K562 (cell line): ENCODE measurements around the gene NMT1. TPM values are rescaled to one million over a fixed set of nuclear protein-coding genes. Genes with fewer than 3 reads are reported as not detected.

ENCODE experiments used
- CREM ChIP-seq: IDR thresholded peaks from 2 replicates; pipeline ENCODE4 v1.6.1; 2014; ENCODE audit warnings: antibody characterized with exemption, low read depth
- EGR1 ChIP-seq: fragments of 450-650 bp; conservative IDR thresholded peaks from 2 replicates; pipeline ENCODE4 v1.6.1; 2017; ENCODE audit warnings: mild to moderate bottlenecking
- IRF2 ChIP-seq: sonication (generic); formaldehyde crosslinking; IDR thresholded peaks from 2 replicates; pipeline ENCODE4 v1.8.1; 2022; ENCODE audit warnings: mild to moderate bottlenecking, missing genetic modification reagents
- L3MBTL2 ChIP-seq: fragments of 450-650 bp; IDR thresholded peaks from 2 replicates; pipeline ENCODE4 v1.6.1; 2016; ENCODE audit warnings: mild to moderate bottlenecking, moderate library complexity
- MYNN ChIP-seq, 2 experiments: sonication (generic); formaldehyde crosslinking in 1 of 2; IDR thresholded peaks; 2 replicates each; pipeline versions ENCODE4 v1.5.0 to v1.6.1; 2016 to 2020; ENCODE audit warnings: antibody characterized with exemption in 1 of 2, missing genetic modification reagents in 1 of 2
- REST ChIP-seq, 2 experiments: fragments of 450-650 bp; formaldehyde crosslinking in 1 of 2; IDR thresholded peaks; 2 replicates each; pipeline versions ENCODE4 v1.4.0 to v1.6.1; 2014 to 2020; ENCODE audit warnings: mild to moderate bottlenecking in 2 of 2, borderline replicate concordance in 1 of 2, low read depth in 1 of 2
- SMAD4 ChIP-seq: fragments of 250-450 bp; sonication (Bioruptor Pico); conservative IDR thresholded peaks from 2 replicates; pipeline ENCODE4 v1.8.0; 2021; ENCODE audit warnings: inconsistent platforms, mild to moderate bottlenecking, moderate library complexity
- THAP7 ChIP-seq: fragments of 250-450 bp; sonication (Bioruptor Pico); IDR thresholded peaks from 2 replicates; pipeline ENCODE4 v1.5.0; 2021
- UBTF ChIP-seq, 2 experiments: IDR thresholded peaks; 2 replicates each; pipeline ENCODE4 v1.6.1; 2012; ENCODE audit warnings: improper control_type of control experiment in 2 of 2, low read depth in 2 of 2, low read length in 2 of 2, borderline replicate concordance in 1 of 2
- ZFX ChIP-seq: sonication (generic); formaldehyde crosslinking; IDR thresholded peaks from 2 replicates; pipeline ENCODE4 v1.8.0; 2022; ENCODE audit warnings: mild to moderate bottlenecking, missing genetic modification reagents, moderate library complexity
- ZNF133 ChIP-seq: fragments of 250-450 bp; sonication (Bioruptor Pico); IDR thresholded peaks from 2 replicates; pipeline ENCODE4 v1.4.0; 2020; ENCODE audit warnings: mild to moderate bottlenecking
- ZNF324 ChIP-seq: fragments of 250-450 bp; sonication (Bioruptor Pico); IDR thresholded peaks from 2 replicates; pipeline ENCODE4 v1.4.0; 2020; ENCODE audit warnings: mild to moderate bottlenecking
- ZNF75A ChIP-seq: fragments of 450-650 bp; formaldehyde crosslinking; IDR thresholded peaks from 2 replicates; pipeline ENCODE4 v1.4.0; 2020; ENCODE audit warnings: mild to moderate bottlenecking
- polyA plus RNA-seq, 8 experiments: library from polyadenylated mRNA; depleted of rRNA in 4 of 8; stranded (reverse) in 5 of 8; unstranded in 3 of 8; fragments of >200 nt; fragmentation: Nextera tagmentation in 2 of 8; fragmentation: Illumina TruSeq in 1 of 8; extraction: Ambion mirVana in 2 of 8; extraction: Trizol in 1 of 8; gene quantifications; 2 replicates each; pipeline versions ENCODE4 v1.2.1 to v1.2.3, GENCODE V29; 2011 to 2014; ENCODE audit warnings: inconsistent platforms in 1 of 8, missing spikeins in 1 of 8
- total RNA-seq, 7 experiments: library from RNA; depleted of rRNA in 6 of 7; stranded (reverse); fragments of >200 nt in 6 of 7; fragmentation: Illumina TruSeq in 2 of 7; extraction: Trizol in 2 of 7; gene quantifications; 2 replicates each; pipeline versions ENCODE4 v1.2.1 to v1.2.3, GENCODE V29; 2011 to 2021; ENCODE audit warnings: low replicate concordance in 1 of 7

Gene NMT1
- total and polyA plus RNA-seq, 9 of the 15 experiments (the other 6 are each of a cell fraction or from before 2014, with no cell fraction given), result 86.7 to 569 (median 213) TPM

- TF ChIP-seq UBTF (IDR thresholded peaks at IDR 0.05; ENCODE audit: borderline replicate concordance in 1 of 2, low read depth in 2 of 2, low read length in 2 of 2) (peak; percentile 60 to 87; a peak in 2 of 4 replicates), ZNF324 (no peak), EGR1 (peak; percentile 65), ZFX (peak; percentile 62), REST (IDR thresholded peaks at IDR 0.05; ENCODE audit: borderline replicate concordance) (peak; percentile 23; the same call in 1 of the 2 replicates), REST (CRISPR knock-in tag; IDR thresholded peaks at IDR 0.05; ENCODE audit: low read depth) (no peak), SMAD4 (peak; percentile 70), MYNN (IDR thresholded peaks at IDR 0.05) (no peak), MYNN (CRISPR knock-in tag; IDR thresholded peaks at IDR 0.05) (no peak), CREM (peak; percentile 27; the same call in 1 of the 2 replicates), THAP7 (CRISPR knock-in tag) (0 out of 2 replicates have a peak, but pooled peaks have one; percentile 60), L3MBTL2 (peak; percentile 70), ZNF133 (CRISPR knock-in tag) (no peak), ZNF75A (no peak), IRF2 (CRISPR knock-in tag) (no peak)
Measured at GRCh38 chr17:45018848-45019711, 42.0 kb upstream of the NMT1 start (continued).
